ENCODE results near the gene RNF150. TPM values are rescaled to one million over a fixed set of nuclear protein-coding genes. Genes with fewer than 3 reads are reported as not detected.

Gene RNF150
- total RNA-seq, 1 donor from 2014 or later, result 0.07 TPM

DNA sequence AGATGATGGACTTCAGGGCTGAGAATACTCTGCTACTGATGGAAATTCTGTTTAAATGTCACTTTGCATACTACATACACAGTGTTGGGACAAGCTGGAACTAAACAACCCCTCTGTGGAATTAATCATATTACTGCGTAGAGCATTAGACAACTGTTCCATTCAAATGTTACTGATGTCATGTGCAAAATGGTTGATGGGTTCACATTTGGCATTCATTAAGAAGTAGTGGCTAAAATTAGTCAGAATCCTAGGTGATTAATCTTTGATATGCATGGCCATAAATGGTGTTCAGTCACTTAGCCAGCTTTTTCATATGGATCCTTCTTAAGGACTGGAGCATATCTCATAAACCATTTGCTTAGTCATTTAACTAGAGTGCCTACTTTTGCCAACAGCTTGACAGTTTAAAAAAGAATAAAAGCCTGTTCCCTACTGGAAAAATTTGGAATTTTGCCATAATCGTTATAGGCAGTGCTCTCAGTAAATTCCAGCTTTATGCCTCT is 105.2 kb downstream of the RNF150 start:
- no peak for DNase-seq (ENCODE audit: low read depth, low spot score)

DNA sequence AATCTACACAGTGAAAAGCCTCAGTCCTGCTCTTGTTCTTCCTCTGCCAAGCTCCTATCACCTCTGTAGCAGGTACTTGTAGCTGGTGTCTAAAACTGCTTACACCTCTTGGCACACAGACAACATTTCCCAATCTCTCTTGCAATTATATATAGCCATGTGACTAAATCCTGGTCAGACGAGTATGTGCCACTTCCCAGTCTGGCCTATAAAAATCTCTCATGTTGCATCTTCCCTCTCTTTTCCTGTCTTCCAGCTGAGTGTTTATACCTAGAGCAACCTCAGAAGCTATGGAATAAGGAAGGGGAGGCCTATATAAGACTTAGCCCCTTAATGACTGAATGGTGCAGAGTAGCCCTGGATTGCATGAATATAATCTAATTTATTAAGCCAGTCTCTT is 105.8 kb downstream of the RNF150 start:
- no peak for DNase-seq (ENCODE audit: low read depth, low spot score)

DNA sequence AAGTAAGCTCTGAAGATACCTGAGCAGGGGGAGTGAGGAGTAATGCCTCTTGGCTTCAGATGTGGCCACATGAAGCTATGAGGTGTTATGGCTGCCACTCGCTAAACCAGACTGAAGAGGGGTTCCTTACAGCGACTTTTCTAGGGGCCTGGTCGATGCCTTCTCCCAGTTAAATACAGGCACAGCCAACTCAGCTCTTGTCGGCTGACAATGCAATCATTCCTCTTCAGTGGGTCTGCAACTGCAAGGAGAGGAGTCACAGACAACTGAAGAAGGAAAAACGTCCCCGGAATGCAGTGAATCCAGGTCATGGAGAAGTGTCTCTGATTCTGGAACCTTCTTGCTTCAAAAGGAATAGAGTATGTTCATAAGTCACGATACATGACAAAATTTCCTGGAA is 106.4 kb downstream of the RNF150 start:
- DNase-seq (ENCODE audit: low read depth, low spot score), result no peak

DNA sequence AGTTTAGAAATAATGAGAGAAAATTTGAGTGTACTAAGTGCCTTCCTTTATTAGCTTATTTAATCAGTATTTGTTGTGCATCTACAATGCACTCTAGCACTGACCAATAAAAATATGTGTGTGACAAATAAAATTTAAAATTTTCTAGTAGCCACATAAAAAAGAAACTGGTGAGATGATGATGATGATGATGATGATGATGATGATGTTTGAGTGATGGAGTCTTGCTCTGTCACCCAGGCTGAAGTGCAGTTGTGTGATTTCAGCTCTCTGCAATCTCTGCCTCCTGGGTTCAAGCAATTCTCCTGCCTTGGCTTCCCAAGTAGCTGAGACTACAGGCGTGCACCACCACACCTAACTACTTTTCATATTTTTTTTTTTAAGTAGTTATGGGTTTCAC is 110.2 kb downstream of the RNF150 start:
- no peak for DNase-seq (ENCODE audit: low read depth, low spot score)

DNA sequence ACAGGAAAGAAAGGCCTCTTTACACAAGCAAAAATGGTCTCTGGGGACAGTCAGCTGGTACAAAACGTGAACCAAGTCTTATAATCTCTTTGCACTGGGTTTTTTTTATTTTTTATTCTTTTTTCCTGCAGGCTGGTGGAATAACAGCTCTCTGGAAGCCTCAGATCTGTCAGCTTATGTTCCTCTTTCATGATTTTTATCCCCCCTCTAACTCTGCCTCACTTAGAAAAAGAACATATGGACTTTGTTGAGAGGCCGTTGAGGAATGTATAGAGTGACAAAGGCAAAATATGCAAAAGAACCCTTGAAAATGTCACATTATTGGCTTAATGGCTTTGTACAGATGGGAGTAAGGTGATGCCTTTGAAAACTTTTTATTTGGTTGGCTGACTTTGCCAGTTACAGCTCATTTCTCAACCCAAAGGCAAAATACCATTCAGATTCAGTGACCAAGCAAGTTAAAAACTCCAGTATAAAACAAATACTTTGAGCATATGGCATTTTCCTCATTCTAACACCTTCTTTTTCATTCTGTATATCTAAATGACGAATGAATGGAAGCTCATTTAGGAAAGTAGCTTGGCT is 111.1 kb downstream of the RNF150 start:
- no peak for DNase-seq (ENCODE audit: low read depth, low spot score)

DNA sequence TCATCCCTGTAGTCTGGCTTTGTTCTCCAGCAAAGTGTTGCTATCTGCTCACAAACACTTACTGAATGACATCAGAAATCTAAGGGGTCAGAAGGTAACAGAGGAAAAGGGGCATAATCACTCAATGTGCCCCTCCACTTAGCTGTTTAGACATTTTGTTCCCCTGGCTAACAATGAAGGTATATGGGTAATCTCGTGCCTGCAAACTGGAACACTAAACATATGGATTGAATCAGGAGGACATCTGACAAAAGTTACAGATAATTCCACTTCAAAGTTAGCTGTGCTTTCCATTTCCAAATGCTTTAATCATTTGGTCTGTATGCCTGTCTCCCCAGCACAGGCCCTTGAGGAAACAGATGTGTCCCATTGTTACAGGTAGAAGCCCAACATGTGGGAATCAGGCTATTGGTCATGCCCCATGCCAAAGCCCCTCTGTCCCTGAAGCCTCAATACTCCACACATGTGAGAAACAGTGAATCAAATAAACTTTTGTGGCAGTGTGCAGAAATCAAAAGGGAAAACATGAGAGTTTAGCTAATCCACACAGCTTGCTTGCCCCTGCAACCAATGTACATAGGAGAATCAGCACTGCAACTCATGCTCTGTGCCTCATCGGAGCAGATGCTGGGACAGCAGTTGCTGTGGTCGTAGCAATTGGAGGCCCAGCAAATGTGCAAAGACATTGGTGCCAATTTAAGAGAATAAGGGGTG is 111.7 kb downstream of the RNF150 start:
- no peak for DNase-seq (ENCODE audit: low read depth, low spot score)

DNA sequence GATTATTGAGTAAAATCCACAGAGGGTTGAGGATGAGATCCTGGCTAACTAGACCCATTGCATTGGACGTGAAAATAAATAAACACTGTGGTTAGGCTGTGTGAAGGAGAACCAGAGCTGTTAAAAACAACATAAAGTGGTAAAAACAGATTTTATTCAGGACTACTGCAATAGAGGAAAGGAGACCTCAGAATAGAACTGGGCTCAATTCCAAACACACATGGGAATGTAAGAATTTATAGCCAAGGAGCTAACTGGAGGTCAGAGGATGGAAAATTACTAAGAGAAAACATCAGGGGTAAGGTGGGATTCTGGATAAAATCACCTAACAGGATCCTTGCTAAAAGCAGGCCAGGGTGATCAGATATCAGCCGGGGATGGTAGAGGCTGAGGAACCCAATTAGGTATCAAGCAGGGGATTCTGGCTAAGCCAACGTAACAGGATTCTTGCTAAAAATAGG is 112.4 kb downstream of the RNF150 start:
- no peak for DNase-seq (ENCODE audit: low read depth, low spot score)

DNA sequence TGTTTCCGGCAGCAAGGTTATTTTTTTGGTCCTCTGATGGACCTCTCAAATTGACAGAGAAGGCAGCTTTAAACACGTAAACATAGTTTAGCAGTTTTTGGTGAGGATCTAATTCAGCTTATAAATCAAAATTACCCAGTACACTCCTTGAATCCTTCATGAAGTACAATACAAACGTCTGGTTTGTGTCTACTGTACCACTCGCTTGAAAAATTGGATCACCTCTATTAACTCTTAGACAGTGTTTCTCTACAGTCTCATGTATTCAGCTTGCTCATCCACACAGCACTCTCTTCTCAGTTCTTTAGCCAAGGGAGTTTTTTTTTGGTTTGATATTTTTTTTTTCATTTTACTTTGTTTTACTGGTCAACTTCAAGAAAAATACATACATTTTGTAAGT is 113.5 kb downstream of the RNF150 start:
- no peak for DNase-seq (ENCODE audit: low read depth, low spot score)

DNA sequence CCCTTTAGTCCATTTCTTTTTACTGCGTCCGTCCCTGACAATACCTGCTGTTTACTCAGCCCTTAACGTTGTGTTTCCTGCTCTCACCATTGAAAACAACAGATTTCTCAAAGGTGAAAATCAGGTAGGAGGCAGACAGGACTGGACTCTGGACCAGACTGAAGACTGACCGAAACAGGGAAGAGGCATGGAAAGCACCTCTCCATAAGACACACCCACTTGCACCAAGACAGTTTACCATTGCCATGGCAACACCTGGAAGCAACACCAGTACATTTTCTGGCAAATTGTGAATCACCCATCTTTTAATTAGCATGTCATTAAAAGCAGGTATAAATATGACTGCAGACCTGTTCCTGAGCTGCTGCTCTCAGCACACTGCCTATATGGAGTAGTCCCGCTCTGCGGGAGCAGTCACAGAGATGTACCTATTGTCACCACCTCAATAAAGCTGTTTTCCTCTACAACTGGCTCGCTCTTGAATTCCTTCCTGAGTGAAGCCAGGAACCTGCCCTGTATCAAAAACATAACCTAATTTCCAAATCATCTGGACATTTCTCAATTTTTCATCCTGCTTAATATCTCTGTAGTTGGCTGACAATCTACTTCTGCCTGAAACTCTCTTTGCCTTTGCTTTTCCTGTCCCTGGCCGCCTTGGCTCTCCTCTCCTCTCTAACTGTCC is 117.0 kb downstream of the RNF150 start:
- DNase-seq (ENCODE audit: low read depth, low spot score), result no peak

DNA sequence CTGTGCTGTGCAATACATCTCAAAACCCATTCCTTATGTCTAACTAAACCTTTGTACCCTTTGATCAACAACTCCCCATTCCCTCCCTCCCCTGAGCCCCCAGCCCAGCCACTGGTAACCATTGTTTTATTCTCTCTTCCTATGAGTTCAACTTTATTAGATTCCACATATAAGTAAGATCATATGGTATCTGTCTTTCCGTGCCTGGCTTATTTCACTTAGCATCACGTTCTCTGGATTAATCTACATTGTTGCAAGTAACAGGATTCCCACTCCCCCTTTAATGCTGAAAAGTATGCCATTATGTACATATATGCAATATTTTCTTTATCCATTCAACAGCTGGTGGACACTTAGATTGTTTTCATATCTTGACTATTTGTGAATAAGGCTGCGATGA is 119.4 kb downstream of the RNF150 start:
- DNase-seq (ENCODE audit: low read depth, low spot score), result no peak

DNA sequence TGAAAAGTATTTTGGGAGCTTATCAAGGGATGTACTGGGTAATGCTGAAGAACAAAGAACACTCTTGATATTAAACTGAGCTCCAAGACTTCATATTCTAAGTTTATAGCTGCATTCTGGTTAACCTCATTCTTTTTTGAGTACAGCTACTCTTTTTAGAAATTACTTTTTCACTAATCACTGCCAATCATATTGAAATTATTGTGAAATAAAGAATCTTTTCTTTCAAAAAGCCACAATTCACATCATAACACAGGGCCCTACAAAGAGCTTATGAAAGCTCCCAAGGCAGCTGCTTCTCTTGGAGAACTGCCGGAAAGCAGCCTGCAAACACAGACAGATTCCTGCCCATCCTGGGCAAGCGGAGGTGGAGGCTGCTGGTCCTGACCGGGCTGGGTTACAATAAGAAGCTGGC is 121.4 kb downstream of the RNF150 start:
- no peak for DNase-seq (ENCODE audit: low read depth, low spot score)

DNA sequence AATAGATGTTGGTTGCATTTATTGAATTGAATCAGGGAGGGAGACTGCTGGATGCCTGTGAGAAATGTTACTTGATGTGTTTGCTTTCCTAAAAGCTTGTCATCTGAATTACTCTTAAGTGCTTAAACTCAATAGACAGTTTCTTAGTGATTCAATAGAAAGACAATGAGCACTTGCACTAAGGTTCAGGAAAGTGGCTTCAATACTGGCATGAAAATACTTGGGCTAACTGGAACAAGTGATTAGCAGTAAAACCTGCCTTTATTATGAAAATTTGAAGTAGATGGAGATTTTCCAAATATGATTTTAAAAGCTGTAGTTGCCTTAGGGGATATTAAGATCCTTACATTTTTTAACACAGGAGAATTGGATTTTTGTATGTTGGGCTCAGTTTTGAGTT is 123.3 kb downstream of the RNF150 start:
- no peak for DNase-seq (ENCODE audit: low read depth, low spot score)

DNA sequence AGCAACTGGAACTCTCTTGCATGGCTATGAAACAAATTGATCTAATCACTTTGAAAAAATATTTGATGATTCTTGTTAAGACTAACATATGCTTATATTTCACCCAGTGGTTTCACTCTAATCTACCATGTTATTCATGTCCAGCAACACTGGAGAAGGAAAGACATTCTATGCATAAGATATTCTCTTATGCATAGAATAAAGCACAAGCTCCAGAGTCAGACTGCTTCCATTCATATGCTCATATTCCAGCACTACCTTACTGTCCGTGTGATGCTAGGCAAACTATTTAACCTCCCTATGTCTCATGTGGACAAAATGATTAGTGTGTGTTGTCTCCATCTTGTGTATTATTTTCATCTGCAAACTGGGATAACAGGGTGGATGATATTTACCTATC is 124.1 kb downstream of the RNF150 start:
- no peak for DNase-seq (ENCODE audit: low read depth, low spot score)

DNA sequence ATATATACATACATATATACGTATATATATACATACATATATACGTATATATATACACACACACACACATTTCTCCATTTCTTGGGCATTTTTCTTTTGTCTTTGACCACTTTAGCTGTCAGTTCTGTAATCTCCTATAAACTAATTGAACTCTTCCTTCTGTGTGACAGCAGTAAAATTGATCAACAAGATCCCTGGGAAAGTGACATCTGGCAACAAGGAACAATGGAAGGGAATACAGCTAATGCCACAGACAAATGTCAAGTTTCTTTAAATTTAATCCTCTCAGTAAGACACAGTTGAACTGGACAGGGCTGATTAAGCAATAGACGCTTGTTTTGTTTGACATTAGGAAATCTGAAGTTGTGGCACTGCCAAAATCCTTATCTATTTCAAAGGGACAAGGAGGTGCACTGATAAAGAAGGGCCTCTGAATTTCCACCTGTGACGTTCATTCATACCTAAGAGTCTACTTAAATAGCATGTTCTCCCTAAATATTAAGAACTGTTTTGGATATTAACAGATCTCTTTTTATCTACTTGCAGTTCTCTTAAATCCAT is 126.9 kb downstream of the RNF150 start:
- DNase-seq (ENCODE audit: low read depth, low spot score), result no peak

DNA sequence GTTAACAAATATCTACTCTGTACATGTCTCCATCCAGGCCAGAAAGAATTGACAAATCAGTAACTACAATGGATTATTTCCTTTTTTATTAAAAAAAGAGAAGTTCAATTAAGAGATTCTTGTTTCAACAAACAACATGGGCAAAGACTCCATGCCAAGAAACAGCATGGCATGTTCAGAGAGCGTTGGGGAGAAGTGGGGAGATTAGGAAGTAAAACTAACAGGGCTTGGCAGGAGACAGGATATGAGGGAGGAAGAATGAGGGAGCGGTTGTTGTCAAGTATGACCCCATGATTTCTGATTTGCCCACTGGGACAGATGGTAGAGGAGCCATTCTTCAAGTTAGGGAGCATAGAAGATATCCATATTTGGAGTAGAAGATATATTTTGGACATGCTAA is 128.4 kb downstream of the RNF150 start:
- DNase-seq (ENCODE audit: low read depth, low spot score), result no peak

DNA sequence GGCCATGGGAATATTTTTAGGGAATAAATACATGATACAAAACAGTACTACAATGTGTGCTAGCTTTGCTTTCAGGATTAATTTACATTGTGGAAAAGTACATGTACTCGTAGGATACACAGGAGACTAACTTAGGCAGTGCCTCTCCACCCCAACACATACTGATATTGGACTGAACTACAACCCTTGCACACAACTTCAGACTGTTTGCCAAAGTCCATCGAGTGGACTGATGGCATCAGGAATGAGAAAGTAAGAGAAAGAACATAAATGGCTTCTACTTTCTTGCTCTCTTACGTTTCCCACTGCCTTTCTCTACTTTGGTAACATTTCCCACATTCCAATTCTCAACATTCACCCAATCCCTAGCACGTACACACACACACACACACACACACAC is 130.1 kb downstream of the RNF150 start:
- no peak for DNase-seq (ENCODE audit: low read depth, low spot score)

DNA sequence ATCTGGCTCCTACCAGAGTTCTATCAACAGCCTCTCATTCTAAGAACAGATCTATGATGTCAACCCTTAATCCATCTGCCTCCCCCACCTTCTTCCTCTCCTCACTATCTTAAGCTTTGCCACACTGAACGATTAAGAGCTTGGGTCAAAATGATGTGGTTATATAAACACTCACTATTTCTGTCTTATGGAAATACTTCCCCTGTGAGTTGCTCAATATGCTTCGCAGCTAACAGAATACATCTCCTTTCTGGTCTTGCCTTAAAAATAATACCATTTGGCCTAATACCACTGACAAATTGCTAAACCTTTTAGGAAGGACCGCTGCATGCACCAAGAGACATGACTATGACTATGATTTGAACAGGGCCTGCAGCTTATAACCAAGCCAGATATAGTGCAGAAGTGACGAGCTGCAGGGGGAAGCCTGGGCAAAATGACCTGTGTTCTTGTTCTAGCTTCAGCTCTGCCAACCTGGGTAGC is 130.9 kb downstream of the RNF150 start:
- no peak for DNase-seq (ENCODE audit: low read depth, low spot score)

DNA sequence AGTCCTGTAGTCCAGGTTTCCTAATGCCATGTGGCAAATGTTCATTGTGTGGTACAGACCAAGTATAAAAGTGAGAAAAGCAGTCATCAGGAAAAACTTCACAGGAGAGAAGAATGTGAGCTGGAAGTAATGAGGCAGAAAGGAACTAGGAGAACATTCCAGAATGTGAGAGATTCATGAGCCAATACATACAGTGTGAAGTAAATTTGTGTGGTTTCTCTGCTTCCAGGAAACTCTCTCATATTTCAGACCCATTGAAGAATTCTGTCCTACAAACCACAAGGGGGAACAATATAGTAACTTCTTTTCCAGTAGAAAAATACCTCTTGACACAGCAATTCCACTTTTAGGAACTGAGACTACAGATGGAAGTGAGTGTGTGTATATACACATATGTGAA is 136.5 kb downstream of the RNF150 start:
- DNase-seq (ENCODE audit: low read depth, low spot score), result no peak

DNA sequence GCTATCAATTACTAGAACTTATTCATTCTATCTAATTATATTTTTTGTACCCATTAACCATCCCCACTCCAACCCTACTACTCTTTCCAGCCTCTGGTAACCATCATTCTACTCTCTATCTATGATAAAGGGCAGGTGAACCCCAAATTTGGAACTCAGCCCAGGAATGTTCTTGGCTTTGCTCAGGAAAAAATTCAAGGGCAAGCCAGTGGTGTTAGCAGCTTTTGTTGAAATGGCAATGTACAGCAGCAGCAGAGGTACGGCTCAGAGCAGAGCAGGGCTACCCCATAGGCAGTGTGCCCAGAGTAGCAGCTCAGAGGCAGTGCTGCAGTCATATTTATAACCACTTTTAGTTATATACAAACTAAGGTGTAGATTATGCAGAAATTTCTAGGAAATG is 138.2 kb downstream of the RNF150 start:
- no peak for DNase-seq (ENCODE audit: low read depth, low spot score)

DNA sequence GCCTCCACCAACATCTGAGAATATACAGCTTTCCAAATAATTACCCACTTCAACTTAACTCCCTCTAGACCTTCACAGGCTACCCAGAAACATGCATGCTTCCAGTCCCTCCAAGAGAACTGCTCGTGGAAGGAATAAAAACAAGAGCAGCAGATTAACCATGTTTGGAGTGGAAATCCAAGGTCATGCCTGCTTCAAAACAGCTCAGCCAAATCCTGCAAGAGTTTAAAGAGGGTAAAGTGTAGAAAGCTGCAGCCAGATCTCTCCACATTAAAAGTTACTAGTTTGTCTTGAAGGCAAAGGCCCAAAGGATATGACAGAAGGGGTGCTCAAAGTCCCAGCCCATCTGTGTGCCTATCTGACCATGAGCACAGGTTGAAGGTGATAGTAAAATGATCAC is 139.3 kb downstream of the RNF150 start:
- no peak for DNase-seq (ENCODE audit: low read depth, low spot score)

DNA sequence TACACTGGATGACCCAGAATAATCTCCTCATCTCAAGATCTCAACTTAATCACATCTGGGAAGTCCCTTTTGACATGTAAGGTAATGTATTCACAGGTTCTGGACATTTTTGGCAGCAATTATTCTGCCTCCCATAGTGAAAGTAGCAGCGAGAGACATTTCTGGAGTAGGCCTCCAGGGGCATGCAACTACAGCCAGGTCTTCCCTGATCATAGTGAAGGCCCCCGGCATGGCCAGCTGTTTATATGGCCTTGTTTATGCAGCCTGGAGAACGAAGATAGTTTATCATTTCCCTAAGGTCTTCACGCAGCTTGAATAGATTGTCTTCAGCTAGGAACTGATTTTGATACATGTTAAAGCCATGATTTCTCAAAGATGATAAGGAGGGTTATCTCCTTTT is 139.9 kb downstream of the RNF150 start:
- DNase-seq (ENCODE audit: low read depth, low spot score), result no peak

DNA sequence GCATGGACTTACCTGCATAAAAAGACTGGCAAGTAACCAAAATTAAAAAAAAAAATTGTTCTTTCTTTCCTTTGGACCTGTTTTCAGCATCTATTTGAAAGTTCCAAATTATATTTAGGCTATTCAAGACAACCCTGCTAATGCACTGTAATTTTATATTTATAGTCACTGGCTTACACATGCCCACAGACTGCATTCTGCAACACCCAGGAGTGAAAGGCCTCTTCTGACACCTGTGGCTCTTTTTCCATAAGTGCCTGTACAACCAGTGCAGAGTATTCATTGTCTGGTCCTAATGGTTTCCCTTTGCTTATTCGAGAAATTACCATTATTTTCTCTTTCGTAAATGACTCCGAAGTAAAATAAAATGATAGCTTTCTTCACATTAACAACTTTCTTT is 143.3 kb downstream of the RNF150 start:
- no peak for DNase-seq (ENCODE audit: low read depth, low spot score)
